PC-3 (cell line): Measurements from ENCODE around the gene ARMC7. TPM values are rescaled to one million over a fixed set of nuclear protein-coding genes. Genes with fewer than 3 reads are reported as not detected.

Experiments
- ATAC-seq: fragments of 200-7000 bp; cut with Tn5 transposase; 2 replicates; pipeline ENCODE4 v1.9.1; 2020; ENCODE audit warnings: mild to moderate bottlenecking, moderate library complexity
- BruUV-seq: library from RNA; stranded (reverse); fragments of 400-500 nt; replicated peaks from 2 replicates; lab custom pipeline; 2021; lab: Mats Ljungman, UMichigan
- CTCF ChIA-PET: fragments of 300-600 bp; sonication (Branson Sonifier 250); formaldehyde crosslinking; loops from one replicate; lab custom pipeline; 2022; ENCODE audit warnings: antibody characterized with exemption; lab: Charles Lee
- POLR2A ChIA-PET: fragments of 300-600 bp; sonication (Branson Sonifier 250); formaldehyde crosslinking; loops from one replicate; lab custom pipeline; 2022; ENCODE audit warnings: antibody characterized with exemption; ENCODE audit not compliant: unreplicated experiment; lab: Charles Lee
- DNase-seq: peaks from one replicate; pipeline ENCODE4 v3.0.0-alpha.2; 2015
- H2AFZ ChIP-seq: fragments of 300-600 bp; sonication (generic); 2 replicates; pipeline ENCODE4 v1.6.0; 2016; ENCODE audit warnings: antibody characterized with exemption, low read length
- H3F3A ChIP-seq: fragments of 300-600 bp; sonication (generic); one replicate; pipeline ENCODE4 v1.6.0; 2017; ENCODE audit warnings: antibody characterized with exemption, low read length, control low read depth, mild to moderate bottlenecking; ENCODE audit not compliant: unreplicated experiment
- H3K27ac ChIP-seq: fragments of 300-600 bp; sonication (generic); 2 replicates; pipeline ENCODE4 v1.5.1; 2016; ENCODE audit warnings: mild to moderate bottlenecking, low read length
- H3K27me3 ChIP-seq: fragments of 300-600 bp; sonication (generic); 2 replicates; pipeline ENCODE4 v1.6.1; 2016; ENCODE audit warnings: low read length, mixed read lengths
- H3K36me3 ChIP-seq: fragments of 300-600 bp; sonication (generic); 2 replicates; pipeline ENCODE4 v1.6.1; 2016; ENCODE audit warnings: low read depth, mixed run types, low read length, mixed read lengths
- H3K4me1 ChIP-seq: fragments of 300-600 bp; sonication (generic); 2 replicates; pipeline ENCODE4 v1.5.1; 2016; ENCODE audit warnings: low read length; ENCODE audit not compliant: insufficient read depth
- H3K4me2 ChIP-seq: fragments of 300-600 bp; sonication (generic); 2 replicates; pipeline ENCODE4 v1.6.0; 2016; ENCODE audit warnings: low read length
- H3K4me3 ChIP-seq: fragments of 300-600 bp; sonication (generic); 2 replicates; pipeline ENCODE4 v1.5.1; 2016; ENCODE audit warnings: mild to moderate bottlenecking, low read length, mixed read lengths
- H3K79me2 ChIP-seq: fragments of 300-600 bp; sonication (generic); 2 replicates; pipeline ENCODE4 v1.6.1; 2017; ENCODE audit warnings: low read length, mixed read lengths
- H3K9ac ChIP-seq: fragments of 300-600 bp; sonication (generic); 2 replicates; pipeline ENCODE4 v1.6.0; 2016; ENCODE audit warnings: mild to moderate bottlenecking, low read length
- H3K9me2 ChIP-seq: fragments of 300-600 bp; sonication (generic); replicated peaks from 2 replicates; pipeline ENCODE4 v1.6.1; 2016; ENCODE audit warnings: mixed run types, low read length, mixed read lengths
- H3K9me3 ChIP-seq: fragments of 300-600 bp; sonication (generic); 2 replicates; pipeline ENCODE4 v1.6.1; 2016; ENCODE audit warnings: low read length, mixed read lengths
- H4K20me1 ChIP-seq: fragments of 300-600 bp; sonication (generic); 2 replicates; pipeline ENCODE4 v1.6.1; 2016; ENCODE audit warnings: low read length, mixed read lengths
- CTCF ChIP-seq: fragments of 300-600 bp; sonication (generic); conservative IDR thresholded peaks from 2 replicates; pipeline ENCODE4 v1.5.1; 2017; ENCODE audit warnings: antibody characterized with exemption, low read depth, mild to moderate bottlenecking, low read length
- EZH2 ChIP-seq: fragments of 300-600 bp; sonication (generic); IDR thresholded peaks from one replicate; pipeline ENCODE4 v1.6.1; 2017; ENCODE audit warnings: antibody characterized with exemption, mild to moderate bottlenecking, low read length; ENCODE audit not compliant: unreplicated experiment
- EZH2phosphoT487 ChIP-seq: fragments of 300-600 bp; sonication (generic); IDR thresholded peaks from 2 replicates; pipeline ENCODE4 v1.6.1; 2018; ENCODE audit warnings: mild to moderate bottlenecking, antibody characterized with exemption, low read length, borderline replicate concordance
- intact Hi-C: fragments of 100-400 bp; cut with micrococcal nuclease; formaldehyde crosslinking; loops from 2 replicates; pipeline ENCODE4 v1.9.0; 2023
- total RNA-seq: library from RNA; depleted of rRNA; stranded (reverse); fragments of >200 nt; gene quantifications from 2 replicates; pipeline ENCODE4 v1.2.3, GENCODE V29; 2014

The ARMC7 gene
- total RNA-seq, 1 experiment from 2014 or later: 17.0 TPM

GRCh38 chr17:75110234-75110937 lies 617 bp downstream of the ARMC7 start:
- Histone ChIP-seq H3K27me3 (no peaks in the 10 kb centered on the region), H3K4me3 (peak overlapping the region; percentile 97), H3K36me3 (0 out of 2 replicates have a peak, but pooled peaks cover under 1% of the 10 kb centered on the region), H3K79me2 (peaks cover 49% of the 10 kb centered on the region), H3K27ac (no peak overlapping the region), H4K20me1 (no peaks in the 10 kb centered on the region), H3K9me3 (no peaks in the 10 kb centered on the region), H3K4me1 (peaks cover 40% of the 10 kb centered on the region), H3K9me2 (no peaks in the 10 kb centered on the region), H3F3A (no peaks in the 10 kb centered on the region), H3K4me2 (peak overlapping the region; percentile 91), H2AFZ (peak overlapping the region; percentile 85), H3K9ac (peak overlapping the region; percentile 74)
- POLR2A ChIA-PET: interaction anchor here (0.6 kb wide), 3 partner anchors 14 to 47 kb away, joined by 3 to 5 read pairs (median 4); no protein-coding TSS in a partner anchor
- CTCF ChIA-PET: interaction anchor here (0.6 to 1.3 kb wide), 7 partner anchors 41 to 286 kb away, joined by 3 to 20 read pairs (median 4); no protein-coding TSS in a partner anchor
- intact Hi-C loops: loop anchor here (10.0 kb wide), 1 partner anchor 304 kb away; no protein-coding TSS in a partner anchor
- peak; percentile 3; the same call in 1 of the 2 replicates for ATAC-seq
- TF ChIP-seq EZH2phosphoT487: no peak
- no peak for TF ChIP-seq CTCF
- TSS peak; percentile 43 for BruUV-seq
- peak; percentile 48 for DNase-seq

- H3K79me2 ChIP-seq: peaks cover 62% of the 10 kb centered on the region
- ChIA-PET CTCF (interaction anchor here (0.6 to 1.3 kb wide), 2 partner anchors 10 to 42 kb away, joined by 3 to 20 read pairs; no protein-coding TSS in a partner anchor), POLR2A (interaction anchor here (0.6 kb wide), 1 partner anchor 29 kb away, joined by 5 read pairs; no protein-coding TSS in a partner anchor)
- no peaks in the 10 kb centered on the region for H3K9me3 ChIP-seq
- no peak overlapping the region for H2AFZ ChIP-seq
- H3K36me3 ChIP-seq: peaks cover 12% of the 10 kb centered on the region; the same call in 1 of the 2 replicates
- H4K20me1 ChIP-seq: no peaks in the 10 kb centered on the region
- ATAC-seq (no peak), DNase-seq (no peak)
- intact Hi-C loops: loop anchor here (2.0 to 10.0 kb wide), 2 partner anchors 151 to 303 kb away; no protein-coding TSS in a partner anchor
- no peaks in the 10 kb centered on the region for H3K9me2 ChIP-seq
- BruUV-seq: no TSS peak
- H3K4me3 ChIP-seq: peak overlapping the region; percentile 97
- H3K27me3 ChIP-seq: no peaks in the 10 kb centered on the region
- TF ChIP-seq CTCF: no peak
- TF ChIP-seq EZH2phosphoT487: no peak
- no peak for TF ChIP-seq EZH2
- H3K4me2 ChIP-seq: peak overlapping the region; percentile 91
- H3F3A ChIP-seq: no peaks in the 10 kb centered on the region
- H3K4me1 ChIP-seq: peaks cover 40% of the 10 kb centered on the region
- H3K27ac ChIP-seq: no peak overlapping the region
- H3K9ac ChIP-seq: no peak overlapping the region
Measured at GRCh38 chr17:75111777-75112335, 2.1 kb downstream of the ARMC7 start.
